Amniotic stem cell (primary cell): ENCODE data around the gene CRACR2A.

Experiments
- DNase-seq: peaks from one replicate; lab custom pipeline; 2025; lab: John Stamatoyannopoulos, UW

The CRACR2A gene

DNA sequence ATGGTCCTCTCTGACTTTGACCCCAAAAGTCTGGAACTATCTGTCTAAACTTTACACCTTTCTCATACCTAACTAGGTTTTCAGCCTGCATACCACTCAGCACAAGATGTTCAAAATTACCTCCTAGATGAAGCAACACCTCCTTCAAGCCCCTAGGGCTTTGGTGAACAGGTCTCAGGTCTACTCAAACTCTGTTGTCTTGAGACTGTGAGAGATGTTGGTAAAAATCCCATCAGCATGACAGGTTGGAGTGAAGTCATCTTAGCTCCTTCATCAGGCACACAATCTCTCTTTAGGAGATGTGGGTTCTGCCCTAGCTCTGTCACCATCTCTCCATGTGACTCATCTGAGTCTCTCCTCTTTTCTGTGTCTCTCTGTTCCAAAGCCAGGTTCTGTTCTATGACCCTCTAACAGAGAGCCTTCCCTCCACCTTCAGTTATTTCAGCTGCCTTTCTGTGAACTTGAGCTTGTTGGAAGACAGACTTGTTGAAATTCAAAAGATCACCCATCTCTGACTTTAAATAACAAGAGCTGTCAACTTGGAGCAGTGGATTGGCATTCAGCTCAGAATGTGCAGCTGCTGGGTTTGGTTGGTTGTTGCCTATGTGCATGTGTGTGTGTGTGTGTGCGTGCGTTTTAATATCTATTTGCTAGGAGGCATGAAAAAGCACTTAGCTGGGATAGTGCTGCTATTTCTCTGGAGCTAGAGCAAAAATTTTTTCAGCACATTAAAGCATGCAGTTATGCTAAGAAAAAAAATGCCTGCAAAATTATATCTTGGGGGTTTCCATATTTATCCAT lies 130.7 kb downstream of the CRACR2A start:
- DNase-seq = no peak

DNA sequence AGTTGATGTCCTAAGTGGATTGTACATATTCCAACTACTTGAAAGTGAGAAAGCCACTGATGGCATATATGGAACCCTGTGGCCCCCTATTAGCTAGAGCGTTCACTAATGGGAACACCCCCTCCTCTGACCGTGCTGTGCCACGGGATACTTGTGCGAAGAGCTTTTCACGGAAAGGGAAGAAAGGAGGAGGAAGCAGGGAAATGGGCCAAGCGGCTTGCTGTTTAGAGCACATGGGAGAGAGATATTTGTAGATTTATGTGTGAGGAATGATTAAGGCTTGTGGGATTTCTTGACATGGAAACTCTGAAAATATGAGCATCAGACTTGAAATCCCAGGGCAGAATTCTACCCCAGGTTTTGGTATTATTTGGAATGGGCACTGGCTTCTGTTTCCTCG lies 132.1 kb downstream of the CRACR2A start:
- DNase-seq = no peak

DNA sequence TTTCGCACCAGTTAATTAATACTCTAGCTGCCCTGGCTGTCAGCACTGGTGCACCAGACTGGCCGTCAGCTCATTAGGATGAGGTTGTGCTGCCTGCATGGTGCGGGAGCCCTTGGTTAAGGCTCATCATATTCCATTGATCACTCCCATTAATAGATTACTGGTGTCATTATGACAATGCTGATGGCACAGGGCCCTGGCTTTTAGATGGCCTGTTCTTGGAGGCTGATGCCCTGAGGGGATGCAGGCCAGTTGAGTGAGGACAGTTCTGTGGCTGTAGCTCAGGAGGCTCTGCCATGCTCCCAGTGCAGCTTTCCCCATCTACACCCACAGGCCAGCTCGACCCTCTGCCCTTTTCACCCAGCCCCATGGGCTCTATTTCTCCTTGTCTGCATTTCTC lies 135.3 kb downstream of the CRACR2A start:
- DNase-seq = no peak

DNA sequence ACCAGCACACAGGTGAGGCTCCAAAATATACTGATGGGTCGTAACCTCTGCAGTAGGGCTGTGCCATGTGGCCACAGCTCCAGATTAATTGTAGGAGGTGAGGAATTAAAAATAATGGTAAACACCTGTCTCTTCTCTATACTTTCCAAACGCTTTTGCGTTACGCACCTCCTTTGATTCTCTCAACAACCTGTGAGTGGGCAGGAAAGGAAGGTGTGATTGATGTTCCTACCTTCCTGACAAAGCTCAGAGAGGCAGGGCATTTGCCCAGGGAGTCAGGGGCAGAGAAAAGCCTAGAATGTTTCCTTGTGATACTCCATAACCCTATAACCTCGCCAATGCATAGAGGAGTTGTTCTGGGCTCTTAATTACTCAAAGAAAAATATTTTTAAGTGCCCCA lies 137.0 kb downstream of the CRACR2A start:
- DNase-seq = no peak

DNA sequence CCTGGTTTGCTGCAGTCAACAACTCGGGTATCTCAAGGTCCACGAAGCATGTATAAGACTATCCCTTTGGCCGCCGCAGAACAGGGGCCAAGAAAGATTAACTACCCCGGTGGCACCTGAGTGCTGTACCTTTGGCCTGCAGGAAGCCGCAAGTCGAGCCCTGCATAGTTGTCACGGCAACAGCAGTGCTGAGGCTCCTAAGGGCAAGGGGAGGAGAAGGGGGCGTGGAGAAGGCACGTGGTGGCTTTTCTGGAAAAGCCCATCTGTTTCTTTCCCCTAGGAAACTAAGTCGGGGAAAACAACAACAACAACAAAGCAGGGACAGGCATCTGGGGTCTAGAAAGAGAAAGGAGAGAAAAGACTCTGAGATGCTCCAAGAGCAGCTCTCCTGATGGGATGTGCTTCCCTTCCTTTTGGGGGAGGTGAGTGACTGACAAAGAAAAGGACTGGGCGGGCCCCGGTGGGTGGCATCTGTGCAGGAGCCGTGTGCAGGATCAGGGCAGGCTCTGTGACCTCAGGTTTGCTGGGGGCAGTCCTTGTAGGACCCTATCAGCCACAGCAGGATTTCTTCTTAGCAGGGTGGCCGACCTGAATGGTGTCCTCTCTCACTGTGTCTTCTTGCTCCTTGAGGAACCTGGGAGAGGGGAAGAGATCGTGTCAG lies 138.0 kb downstream of the CRACR2A start:
- no peak for DNase-seq

DNA sequence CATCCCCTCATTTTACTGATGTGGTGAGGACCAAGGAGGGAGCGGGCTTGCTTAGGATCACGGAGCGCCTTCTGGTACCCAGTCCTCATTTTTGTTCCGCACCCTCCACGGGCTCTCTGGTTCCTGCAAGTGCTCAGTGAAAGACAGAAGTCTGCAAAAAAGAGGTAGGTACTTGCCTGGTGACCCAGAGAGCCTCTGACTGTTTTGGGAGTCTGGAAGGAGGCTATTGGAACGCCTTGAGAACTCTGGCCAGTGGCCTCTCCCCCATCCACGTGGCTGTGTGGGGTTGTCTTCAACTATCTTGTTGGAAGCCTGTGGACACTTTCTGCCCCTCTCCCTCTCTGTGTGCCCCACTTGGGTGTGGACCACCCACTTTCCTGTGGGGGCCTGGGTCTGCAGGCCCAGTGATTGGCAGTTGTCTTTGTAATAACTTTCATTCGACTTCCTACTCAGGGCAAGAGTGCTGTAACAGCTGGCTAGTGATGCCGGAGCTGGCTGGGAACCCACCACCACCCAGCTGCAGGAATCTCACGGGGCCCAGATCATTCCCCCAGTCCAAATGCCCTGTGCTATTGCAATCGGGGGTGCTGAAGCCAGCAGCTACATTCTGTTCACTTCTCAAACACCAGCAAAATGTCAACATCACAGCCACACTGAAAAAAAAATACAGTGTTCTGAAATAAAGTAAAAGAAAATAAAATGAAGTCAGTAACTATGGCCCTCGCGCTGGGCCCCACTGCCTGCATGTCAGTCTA lies 139.1 kb downstream of the CRACR2A start:
- DNase-seq = no peak

DNA sequence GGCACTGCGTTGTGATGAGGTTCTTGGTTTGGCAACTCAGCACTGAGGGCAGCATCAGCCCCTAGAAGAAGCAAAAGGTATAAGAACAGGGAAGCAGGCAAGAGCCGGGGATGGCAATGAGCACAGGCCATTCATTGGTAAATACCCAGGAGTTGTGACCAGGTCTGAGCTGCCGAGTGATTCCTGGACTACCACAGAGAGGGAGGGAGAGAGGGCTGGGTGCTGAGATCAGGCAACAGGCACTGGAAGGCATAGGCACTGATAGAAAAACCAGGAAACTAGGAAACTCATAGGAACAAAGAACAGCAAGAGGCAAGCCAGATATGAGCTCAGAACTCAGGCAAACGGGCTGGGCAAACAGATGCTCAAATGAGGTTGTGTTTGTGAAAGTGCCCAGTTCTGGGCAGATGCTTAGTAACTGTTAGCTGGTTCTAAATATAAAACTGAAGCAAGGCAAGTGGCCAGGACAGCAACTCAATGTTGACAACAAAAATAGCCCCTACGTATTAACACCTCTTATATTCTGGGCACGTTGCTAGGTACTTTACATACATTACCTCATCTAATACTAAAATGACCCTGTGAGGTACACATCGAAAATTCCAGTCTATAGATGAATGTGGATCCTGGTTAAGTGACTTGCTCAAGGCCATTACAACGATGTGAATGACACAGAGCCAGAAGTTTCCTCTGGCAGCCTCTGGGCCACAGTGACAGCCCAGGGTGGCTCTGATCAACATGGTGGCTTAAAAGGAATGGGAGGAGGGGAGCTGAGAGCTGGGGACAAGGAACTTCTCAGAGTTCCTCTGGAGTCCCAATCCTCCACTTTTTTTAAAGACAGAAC lies 140.8 kb downstream of the CRACR2A start:
- DNase-seq = no peak

DNA sequence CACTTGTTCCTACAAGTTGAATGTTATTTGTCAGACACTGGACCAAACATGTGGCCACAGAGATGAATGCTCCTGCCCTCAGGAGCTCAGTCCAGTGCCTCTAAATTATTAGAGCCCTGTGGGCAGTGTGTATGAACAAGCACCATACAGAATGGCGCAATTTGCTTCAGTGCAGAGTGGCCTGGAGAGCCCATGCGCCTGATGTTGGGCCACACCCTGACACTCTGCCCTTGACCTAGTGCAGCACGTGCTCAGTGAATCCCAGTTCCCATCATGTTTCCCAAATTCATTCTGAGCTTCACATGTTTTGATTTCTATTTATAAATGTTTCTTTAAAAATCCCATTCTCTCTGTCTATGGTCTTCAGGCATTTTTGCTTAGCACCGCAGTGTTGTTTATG lies 145.1 kb downstream of the CRACR2A start:
- no peak for DNase-seq

DNA sequence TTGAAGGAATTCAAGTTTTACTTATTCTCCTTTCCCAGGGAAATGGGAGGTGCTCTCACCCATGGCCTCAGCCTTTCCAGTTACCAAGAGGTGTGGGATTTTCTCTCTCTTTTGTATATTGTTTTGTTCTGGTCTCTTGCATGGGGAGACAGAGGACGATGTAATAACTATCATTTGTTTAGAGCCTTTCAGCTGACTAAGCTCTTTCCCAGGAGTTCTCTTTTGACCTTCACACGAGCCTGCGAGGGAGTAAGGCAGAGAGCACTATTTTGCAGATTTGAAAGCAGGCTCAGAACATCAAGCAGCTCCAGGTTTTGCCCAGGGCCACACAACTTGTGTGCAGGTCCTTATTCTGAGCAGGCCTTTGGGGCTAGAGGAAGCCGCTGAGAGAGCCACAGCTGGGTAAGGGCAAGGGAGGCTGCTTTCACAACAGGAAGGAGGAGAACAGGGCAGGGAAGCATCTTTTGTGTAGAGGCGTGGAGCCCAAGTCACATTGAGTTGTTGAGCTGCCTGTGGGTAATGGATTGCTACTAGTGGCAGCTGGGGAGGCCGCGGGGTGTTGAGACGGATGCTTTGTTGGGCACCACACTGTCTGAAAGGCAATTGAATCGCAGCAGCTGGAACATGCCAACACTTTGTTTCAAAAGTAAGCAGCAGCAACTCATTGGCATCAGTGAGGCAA lies 145.7 kb downstream of the CRACR2A start:
- no peak for DNase-seq

DNA sequence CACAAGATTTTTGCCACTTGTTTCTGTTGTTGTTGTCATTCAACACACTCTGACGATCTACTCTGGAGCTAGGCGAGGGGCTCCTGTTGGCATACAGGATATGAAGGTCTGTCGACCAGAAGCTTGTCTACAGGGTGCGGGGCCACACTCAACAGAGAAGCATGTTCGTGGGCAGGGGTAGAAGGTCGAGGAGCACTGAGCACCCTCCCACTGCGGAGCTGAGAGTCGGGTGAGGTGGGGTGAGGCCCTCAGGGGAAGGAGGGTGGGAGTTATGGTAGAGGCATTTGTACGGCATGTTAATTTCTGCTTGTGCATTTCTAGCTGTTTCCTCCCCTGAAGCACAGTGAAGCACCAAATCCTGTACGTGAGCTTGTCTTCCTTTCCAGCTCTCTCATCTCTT lies 146.8 kb downstream of the CRACR2A start:
- no peak for DNase-seq

DNA sequence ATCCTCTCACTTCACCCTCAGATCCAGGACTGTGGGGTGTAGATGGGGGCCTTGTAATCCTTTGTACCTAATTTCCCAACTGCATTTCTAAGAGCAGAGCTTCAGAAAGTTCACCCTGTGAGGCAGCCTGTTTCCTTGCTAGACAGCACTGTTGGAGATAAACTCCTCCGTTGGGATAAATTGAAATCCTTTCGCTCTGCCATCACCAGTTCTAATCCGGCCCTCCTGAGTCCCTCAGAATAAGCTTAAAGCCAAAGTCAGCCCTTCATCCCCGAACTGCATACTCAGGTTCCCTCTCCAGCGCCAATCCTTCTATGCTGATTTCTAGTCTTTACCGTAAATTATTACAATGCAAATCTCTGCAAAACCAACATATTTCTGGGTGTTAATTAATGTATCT lies 147.2 kb downstream of the CRACR2A start:
- no peak for DNase-seq

DNA sequence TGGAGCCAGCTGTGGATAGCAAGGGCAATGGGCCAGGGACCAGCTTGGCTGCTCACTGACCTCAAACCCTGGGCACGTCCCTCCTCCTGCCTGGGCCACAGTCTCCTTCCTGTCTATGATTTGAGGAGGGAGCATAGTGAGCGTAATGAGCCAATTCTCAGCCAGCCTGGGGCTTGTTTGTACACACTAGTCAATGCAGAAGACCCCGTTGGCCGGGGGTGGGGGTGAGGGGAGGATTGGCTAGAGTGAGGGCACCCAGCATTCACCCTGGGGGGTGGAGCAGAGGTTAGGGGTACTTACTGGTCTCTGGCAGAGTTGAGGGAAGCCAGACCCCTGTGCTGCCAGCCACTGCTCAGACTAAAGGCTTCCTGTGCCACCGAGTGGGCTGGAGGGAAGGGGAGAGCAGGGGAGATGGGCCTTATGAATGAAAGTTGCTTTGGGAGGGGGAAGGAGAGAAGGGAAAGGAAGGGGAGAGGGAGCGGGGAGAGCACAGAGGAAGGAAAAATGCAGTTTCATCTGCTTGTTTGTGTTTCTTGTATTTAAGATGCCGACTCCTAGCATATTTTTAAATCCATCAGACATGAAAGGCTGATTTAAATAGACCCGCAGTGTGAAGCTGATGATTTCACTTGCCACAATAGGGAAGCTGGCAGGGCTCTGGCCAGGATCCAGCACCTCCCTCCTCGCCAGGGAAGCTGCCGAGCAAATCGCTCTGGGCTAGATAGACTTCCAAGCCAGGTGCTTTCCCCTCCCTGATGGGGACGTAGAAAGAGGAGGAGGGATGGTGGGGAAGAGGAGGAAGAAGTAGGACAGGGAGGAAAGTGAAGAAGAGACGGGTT lies 147.9 kb downstream of the CRACR2A start:
- DNase-seq = no peak

DNA sequence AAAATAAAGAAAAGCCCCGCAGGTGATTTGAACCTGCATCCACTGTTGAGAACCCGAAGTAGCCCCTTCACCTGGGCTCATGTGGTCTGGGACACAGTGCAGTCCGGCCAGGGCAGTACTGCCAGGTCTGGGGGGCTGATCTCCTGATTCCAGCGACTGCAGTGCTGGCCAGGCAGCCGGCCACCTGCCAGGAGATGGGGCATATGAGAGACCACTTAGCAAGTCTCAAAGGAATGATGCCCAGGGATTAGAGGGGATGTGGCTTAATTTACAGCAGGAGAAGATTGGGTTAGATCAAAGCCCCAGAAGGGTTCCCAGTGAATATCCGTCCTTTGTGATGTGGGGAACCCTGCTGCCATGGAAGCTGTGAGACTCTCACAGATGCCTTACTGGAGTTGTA lies 148.6 kb downstream of the CRACR2A start:
- DNase-seq = no peak

DNA sequence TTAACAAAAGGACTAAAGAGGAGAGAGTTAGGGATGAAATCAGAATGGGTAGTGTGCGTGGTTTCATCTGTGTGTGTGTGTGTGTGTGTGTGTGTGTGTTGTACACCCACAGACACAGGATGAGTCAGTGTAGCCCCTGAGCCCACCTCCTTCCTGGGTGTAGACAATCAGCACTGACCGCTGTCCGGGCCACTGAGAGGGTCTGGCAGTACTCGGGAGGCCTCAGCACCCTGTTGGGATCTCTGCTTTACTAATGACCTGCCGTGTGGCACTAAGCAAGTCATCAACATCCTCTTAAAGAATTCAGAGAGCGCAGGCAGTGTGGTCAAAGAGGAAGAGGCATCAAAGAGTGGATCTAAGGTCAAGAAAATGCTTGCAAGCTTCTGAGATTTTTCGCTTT lies 149.3 kb downstream of the CRACR2A start:
- no peak for DNase-seq

DNA sequence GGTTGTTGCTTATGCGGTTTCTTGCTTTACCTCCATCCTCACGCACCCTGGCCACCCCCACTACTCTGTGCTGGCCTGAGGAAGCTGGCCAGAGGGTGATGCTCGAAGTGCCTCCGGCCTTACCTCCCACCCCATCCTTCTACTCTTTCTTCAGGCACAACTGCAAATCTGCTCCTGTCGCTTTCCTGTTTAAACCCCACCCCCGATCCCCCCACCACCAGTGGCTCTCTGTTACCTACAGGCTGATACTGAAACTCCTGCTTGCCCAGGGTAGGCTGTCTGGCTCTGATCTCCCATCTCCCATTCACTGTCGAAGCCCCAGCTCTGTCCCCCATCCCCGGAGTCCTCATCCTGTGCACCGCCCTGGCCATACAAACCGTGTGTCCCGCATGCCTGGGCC lies 150.4 kb downstream of the CRACR2A start:
- no peak for DNase-seq

DNA sequence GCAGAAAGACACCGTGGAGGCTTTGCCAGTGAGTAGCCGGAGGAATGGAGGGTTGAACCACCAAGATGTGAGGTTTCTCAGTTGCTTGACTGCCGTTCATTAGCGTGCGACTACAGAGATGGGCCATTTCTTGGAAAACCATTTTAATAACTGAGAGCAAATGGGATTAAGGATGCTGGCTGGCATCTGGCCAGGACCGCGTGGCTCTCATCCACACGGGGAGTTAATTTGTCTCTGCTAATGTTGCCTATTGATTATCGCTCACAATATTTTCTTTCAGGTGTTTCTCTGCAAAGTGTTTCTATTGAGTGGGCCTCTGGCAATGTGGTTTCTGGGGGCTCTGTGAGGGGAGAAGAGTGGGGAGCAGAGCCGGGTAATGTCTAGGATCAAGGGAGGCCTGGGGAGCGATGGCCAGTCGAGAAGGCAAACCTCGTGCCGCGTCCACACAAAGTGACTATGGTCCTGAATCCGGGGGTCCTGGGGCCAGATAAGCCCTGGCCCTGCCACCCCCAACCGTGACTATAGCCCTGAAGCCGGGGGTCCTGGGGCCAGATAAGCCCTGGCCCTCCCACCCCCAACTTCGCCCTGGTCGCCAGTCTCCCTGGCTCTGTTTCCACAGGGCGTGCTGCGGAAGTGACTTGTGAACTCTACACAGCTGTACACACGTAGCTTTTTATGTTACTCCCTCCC lies 151.3 kb downstream of the CRACR2A start:
- no peak for DNase-seq

DNA sequence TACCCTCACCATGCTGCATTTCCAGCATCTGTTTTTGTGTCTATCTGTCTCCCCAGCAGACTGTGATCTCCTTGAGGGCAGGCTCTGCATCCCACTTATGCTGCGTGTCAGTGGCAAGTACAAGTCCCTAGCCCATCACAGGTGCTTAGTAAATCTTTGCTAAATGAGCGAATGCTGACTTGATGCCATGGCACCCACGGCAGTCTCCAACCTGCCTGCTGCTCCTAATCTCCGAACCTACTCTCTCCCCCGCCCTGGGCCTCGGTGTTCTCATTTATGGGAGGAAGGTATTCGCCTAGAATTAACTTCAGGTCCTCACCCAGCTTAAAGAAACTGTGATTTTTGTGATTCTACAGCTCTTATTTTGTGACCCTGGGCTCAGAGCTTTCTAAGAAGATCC lies 152.0 kb downstream of the CRACR2A start:
- DNase-seq = no peak

DNA sequence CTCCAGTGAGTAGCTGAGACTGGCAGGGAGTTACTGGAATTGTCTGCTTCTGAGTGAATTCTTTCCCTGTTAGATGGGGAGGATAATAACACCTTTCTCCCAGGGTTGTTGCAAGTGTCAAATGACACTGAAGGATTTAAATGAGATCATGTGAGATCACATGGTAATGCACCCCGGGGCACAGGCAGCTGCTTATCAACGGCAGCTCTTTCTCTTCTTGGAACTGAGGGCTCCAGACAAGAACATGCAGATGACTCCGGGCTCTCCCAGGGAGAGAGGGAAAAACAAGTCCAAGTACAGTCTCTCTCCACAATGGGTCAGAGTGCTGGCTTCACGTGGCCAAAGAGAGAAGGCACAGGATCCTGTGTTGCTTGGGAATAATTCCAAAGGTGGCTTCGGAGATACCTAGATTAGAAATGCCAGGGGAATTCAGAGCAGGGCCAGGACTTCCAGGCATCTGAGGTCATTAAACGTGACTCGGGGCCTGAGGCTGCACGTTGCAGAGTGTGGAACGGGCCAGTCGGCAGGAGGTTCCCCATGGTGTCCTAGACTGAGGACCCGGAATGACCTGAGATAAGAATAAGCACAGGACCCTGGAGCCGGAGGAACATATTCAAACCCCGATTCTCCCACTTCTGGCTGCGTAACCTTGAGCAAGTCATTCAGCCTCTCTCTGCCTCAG lies 152.7 kb downstream of the CRACR2A start:
- DNase-seq = no peak
